ENCODE data around the gene ZNF2.

- TF ChIP-seq CTCF (IDR thresholded peaks at IDR 0.05) (no peak), EP300 (IDR thresholded peaks at IDR 0.05) (no peak)
These were observed 19.6 kb downstream of the ZNF2 start for GRCh38 chr2:95185197-95185596.
